CD14-positive monocyte (primary cell): ENCODE results near the gene KCNT1. TPM values are rescaled to one million over a fixed set of nuclear protein-coding genes. Genes with fewer than 3 reads are reported as not detected.

Source experiments
- DNase-seq, 3 donors: peaks; one replicate each; pipeline ENCODE4 v3.0.0-alpha.2; 2011 to 2022
- H2AFZ ChIP-seq: 2 replicates; pipeline ENCODE4 v1.6.0; 2012; ENCODE audit warnings: mild to moderate bottlenecking, low read depth, low read length, inconsistent platforms; ENCODE audit not compliant: insufficient read depth, poor library complexity, severe bottlenecking
- H3K27ac ChIP-seq, 2 donors: 1 replicate in 1 of 2; 2 replicates in 1 of 2; pipeline ENCODE4 v1.5.1; 2012 to 2013; ENCODE audit warnings: low read length in 2 of 2, control low read depth in 1 of 2, inconsistent platforms in 1 of 2, low read depth in 1 of 2, mild to moderate bottlenecking in 1 of 2
- H3K27me3 ChIP-seq, 2 donors: one replicate each; pipeline versions ENCODE4 v1.6.0 to v1.6.1; 2011 to 2013; ENCODE audit warnings: low read length in 2 of 2; ENCODE audit not compliant: control insufficient read depth in 2 of 2, insufficient read depth in 2 of 2
- H3K36me3 ChIP-seq, 2 donors: replicated peaks in 1 of 2; 1 replicate in 1 of 2; 2 replicates in 1 of 2; pipeline versions ENCODE4 v1.5.1 to v1.6.1; 2012 to 2013; ENCODE audit warnings: low read length in 2 of 2, control low read depth in 1 of 2, inconsistent platforms in 1 of 2, mild to moderate bottlenecking in 1 of 2; ENCODE audit not compliant: insufficient read depth in 2 of 2, control insufficient read depth in 1 of 2
- H3K4me1 ChIP-seq, 2 donors: 1 replicate in 1 of 2; 2 replicates in 1 of 2; pipeline versions ENCODE4 v1.5.1 to v1.6.1; 2012 to 2013; ENCODE audit warnings: low read length in 2 of 2, control low read depth in 1 of 2, inconsistent platforms in 1 of 2, mild to moderate bottlenecking in 1 of 2, moderate library complexity in 1 of 2; ENCODE audit not compliant: insufficient read depth in 2 of 2, control insufficient read depth in 1 of 2
- H3K4me2 ChIP-seq: replicated peaks from 2 replicates; pipeline ENCODE3; 2012; ENCODE audit warnings: low read length, moderate library complexity, mild to moderate bottlenecking; ENCODE audit not compliant: poor library complexity, severe bottlenecking; ENCODE audit errors: extremely low read depth
- H3K4me3 ChIP-seq, 3 experiments: fragments of 200-600 bp in 1 of 3; sonication (generic) in 1 of 3; replicated peaks in 1 of 3; 1 replicate in 2 of 3; 2 replicates in 1 of 3; pipeline ENCODE4 v1.5.1; 2011 to 2013; ENCODE audit warnings: low read length in 3 of 3, mild to moderate bottlenecking in 3 of 3, control low read depth in 2 of 3, low read depth in 2 of 3, inconsistent platforms in 1 of 3, moderate library complexity in 1 of 3
- H3K79me2 ChIP-seq: 2 replicates; pipeline ENCODE4 v1.6.0; 2012; ENCODE audit warnings: mild to moderate bottlenecking, control low read depth, inconsistent platforms, low read length, moderate library complexity; ENCODE audit not compliant: insufficient read depth
- H3K9ac ChIP-seq: 2 replicates; pipeline ENCODE4 v1.6.0; 2017; ENCODE audit warnings: low read length, mild to moderate bottlenecking; ENCODE audit not compliant: insufficient read depth, poor library complexity, severe bottlenecking
- H3K9me3 ChIP-seq, 2 donors: replicated peaks in 1 of 2; 1 replicate in 1 of 2; 2 replicates in 1 of 2; pipeline versions ENCODE4 v1.5.1 to v1.6.1; 2012 to 2013; ENCODE audit warnings: low read length in 2 of 2, control low read depth in 1 of 2; ENCODE audit not compliant: control insufficient read depth in 1 of 2, insufficient read depth in 1 of 2
- H4K20me1 ChIP-seq: 2 replicates; pipeline ENCODE4 v1.6.0; 2012; ENCODE audit warnings: mild to moderate bottlenecking, low read length, control low read depth, moderate library complexity; ENCODE audit not compliant: insufficient read depth
- H3K27ac Mint-ChIP-seq, 7 donors: one replicate each; pipeline ENCODE4 v1.8.0; 2020; ENCODE audit warnings: mild to moderate bottlenecking in 7 of 7, mixed read lengths in 7 of 7, moderate library complexity in 6 of 7, inconsistent platforms in 2 of 7
- H3K27me3 Mint-ChIP-seq, 3 donors: one replicate each; pipeline ENCODE4 v1.8.0; 2021 to 2022; ENCODE audit warnings: low read depth in 3 of 3, mild to moderate bottlenecking in 3 of 3, mixed read lengths in 3 of 3, moderate library complexity in 3 of 3, inconsistent platforms in 1 of 3
- H3K36me3 Mint-ChIP-seq, 2 donors: one replicate each; pipeline ENCODE4 v1.8.0; 2020; ENCODE audit warnings: mixed read lengths in 2 of 2, inconsistent platforms in 1 of 2, mild to moderate bottlenecking in 1 of 2
- H3K4me1 Mint-ChIP-seq: one replicate; pipeline ENCODE4 v1.8.0; 2020; ENCODE audit warnings: mild to moderate bottlenecking, mixed read lengths
- H3K4me3 Mint-ChIP-seq, 2 donors: one replicate each; pipeline ENCODE4 v1.8.0; 2020; ENCODE audit warnings: mild to moderate bottlenecking in 2 of 2, mixed read lengths in 2 of 2, moderate library complexity in 1 of 2
- H3K9me3 Mint-ChIP-seq, 7 donors: one replicate each; pipeline ENCODE4 v1.8.0; 2020 to 2022; ENCODE audit warnings: mixed read lengths in 7 of 7, mild to moderate bottlenecking in 6 of 7, moderate library complexity in 6 of 7, inconsistent platforms in 2 of 7
- CTCF ChIP-seq: fragments of 200-600 bp; IDR thresholded peaks from one replicate; pipeline ENCODE4 v1.8.0; 2022; ENCODE audit warnings: antibody characterized with exemption, mild to moderate bottlenecking
- WGBS: methylation state at CpG from one replicate; pipeline ENCODE4 v1.1.5; 2013; ENCODE audit warnings: missing lambda C conversion rate; ENCODE audit not compliant: insufficient coverage; 5-methylcytosine and 5-hydroxymethylcytosine counted together
- intact Hi-C, 2 donors: fragments of 100-400 bp; cut with micrococcal nuclease; formaldehyde crosslinking; loops; one replicate each; pipeline versions ENCODE4 v1.15.0 to v1.15.1; 2023
- polyA plus RNA-seq, 3 donors: library from polyadenylated mRNA; depleted of rRNA in 1 of 3; unstranded in 2 of 3; stranded (reverse) in 1 of 3; fragments of 300-500 nt in 2 of 3; fragments of >200 nt in 1 of 3; fragmentation: Illumina TruSeq in 2 of 3; gene quantifications; 1 replicate in 2 of 3; 2 replicates in 1 of 3; pipeline ENCODE4 v1.2.3, GENCODE V29; 2012 to 2021

The KCNT1 gene
- polyA plus RNA-seq, 3 donors, result not detected

GRCh38 chr9:135716045-135716444 lies 14.1 kb downstream of the KCNT1 start:
- intact Hi-C loops, result no loop called here
- H3K36me3 Mint-ChIP-seq, result no peaks in the 10 kb centered on the region
- H3K4me1 ChIP-seq, result no peaks in the 10 kb centered on the region
- TF ChIP-seq CTCF, result no peak
- H3K27me3 ChIP-seq, result peaks cover 2 to 29% of the 10 kb centered on the region in 2 donors
- no peaks in the 10 kb centered on the region for H4K20me1 ChIP-seq
- no peak for DNase-seq
- no peaks in the 10 kb centered on the region for H3K36me3 ChIP-seq
- H3K4me3 ChIP-seq, result no peak overlapping the region
- H3K27me3 Mint-ChIP-seq, result peaks cover 27 to 40% (median 36%) of the 10 kb centered on the region in 3 donors
- H3K9ac ChIP-seq, result no peak overlapping the region
- 94% methylated on average over 9 of the region's 11 CpGs for WGBS
- no peaks in the 10 kb centered on the region for H3K4me1 Mint-ChIP-seq
- H3K27ac ChIP-seq, result no peak overlapping the region
- H3K27ac Mint-ChIP-seq, result no peak overlapping the region
- H3K4me3 Mint-ChIP-seq, result peak overlapping the region in 1 of 2 donors; percentile 53
- no peak overlapping the region for H2AFZ ChIP-seq
- peaks cover 0 to 7% (median 0%) of the 10 kb centered on the region in 7 donors for H3K9me3 Mint-ChIP-seq
- H3K4me2 ChIP-seq, result no peak overlapping the region
- no peaks in the 10 kb centered on the region for H3K79me2 ChIP-seq
- no peaks in the 10 kb centered on the region for H3K9me3 ChIP-seq

GRCh38 chr9:135717410-135717809 lies 15.4 kb downstream of the KCNT1 start:
- H4K20me1 ChIP-seq, result no peaks in the 10 kb centered on the region

More at GRCh38 chr9:135717410-135717809, 15.4 kb downstream of the KCNT1 start:
- Mint-ChIP-seq H3K9me3 (peaks cover 0 to 7% (median 0%) of the 10 kb centered on the region in 7 donors), H3K4me1 (no peaks in the 10 kb centered on the region), H3K27ac (no peak overlapping the region), H3K4me3 (no peak overlapping the region), H3K36me3 (no peaks in the 10 kb centered on the region), H3K27me3 (peaks cover 27 to 39% (median 34%) of the 10 kb centered on the region in 3 donors)
- no peak overlapping the region for H3K4me3 ChIP-seq
- H3K9ac ChIP-seq, result no peak overlapping the region
- peaks cover 2 to 29% of the 10 kb centered on the region in 2 donors for H3K27me3 ChIP-seq
- WGBS, result 92% methylated on average over 8 of the region's 13 CpGs
- DNase-seq, result no peak
- no peaks in the 10 kb centered on the region for H3K9me3 ChIP-seq
- no peak overlapping the region for H3K4me2 ChIP-seq
- no peaks in the 10 kb centered on the region for H3K4me1 ChIP-seq
- no peaks in the 10 kb centered on the region for H3K79me2 ChIP-seq
- no peak overlapping the region for H3K27ac ChIP-seq
- H2AFZ ChIP-seq, result no peak overlapping the region
- TF ChIP-seq CTCF, result no peak
- intact Hi-C loops, result no loop called here
- H3K36me3 ChIP-seq, result no peaks in the 10 kb centered on the region
